ENCODE measurements around the gene LRP4.
A peak's percentile ranks its signal among the peaks of the same experiment; 100 is the strongest.
"Not testable (repeated sequence)": the region's sequence is repeated elsewhere in the genome, so short reads cannot be mapped to it uniquely, and the experiment has no call there.

The LRP4 gene

GRCh38 chr11:46927928-46928327, 9.6 kb upstream of the LRP4 start:
- DNase-seq (ENCODE audit: low read depth, low spot score), result not testable (repeated sequence)

- peak; percentile 89 for DNase-seq (ENCODE audit: low read depth, low spot score)
Observed at GRCh38 chr11:46920755-46921154, 2.4 kb upstream of the LRP4 start.

- no peak for DNase-seq (ENCODE audit: low read depth, low spot score)
Observed at GRCh38 chr11:46918788-46919513, 601 bp upstream of the LRP4 start.

- no peak for DNase-seq (ENCODE audit: low read depth, low spot score)
Observed at GRCh38 chr11:46917762-46918082, 628 bp downstream of the LRP4 start.

GRCh38 chr11:46917109-46917761, 1.1 kb downstream of the LRP4 start:
- DNase-seq (ENCODE audit: low read depth, low spot score), result no peak

GRCh38 chr11:46916286-46917108, 1.9 kb downstream of the LRP4 start:
- peak; percentile 85 for DNase-seq (ENCODE audit: low read depth, low spot score)

- no peak for DNase-seq (ENCODE audit: low read depth, low spot score)
Observed at GRCh38 chr11:46914910-46915309, 3.4 kb downstream of the LRP4 start.

GRCh38 chr11:46914363-46914762, 4.0 kb downstream of the LRP4 start:
- DNase-seq (ENCODE audit: low read depth, low spot score), result peak; percentile 52

- no peak for DNase-seq (ENCODE audit: low read depth, low spot score)
Observed at GRCh38 chr11:46913484-46913883, 4.9 kb downstream of the LRP4 start.

DNA sequence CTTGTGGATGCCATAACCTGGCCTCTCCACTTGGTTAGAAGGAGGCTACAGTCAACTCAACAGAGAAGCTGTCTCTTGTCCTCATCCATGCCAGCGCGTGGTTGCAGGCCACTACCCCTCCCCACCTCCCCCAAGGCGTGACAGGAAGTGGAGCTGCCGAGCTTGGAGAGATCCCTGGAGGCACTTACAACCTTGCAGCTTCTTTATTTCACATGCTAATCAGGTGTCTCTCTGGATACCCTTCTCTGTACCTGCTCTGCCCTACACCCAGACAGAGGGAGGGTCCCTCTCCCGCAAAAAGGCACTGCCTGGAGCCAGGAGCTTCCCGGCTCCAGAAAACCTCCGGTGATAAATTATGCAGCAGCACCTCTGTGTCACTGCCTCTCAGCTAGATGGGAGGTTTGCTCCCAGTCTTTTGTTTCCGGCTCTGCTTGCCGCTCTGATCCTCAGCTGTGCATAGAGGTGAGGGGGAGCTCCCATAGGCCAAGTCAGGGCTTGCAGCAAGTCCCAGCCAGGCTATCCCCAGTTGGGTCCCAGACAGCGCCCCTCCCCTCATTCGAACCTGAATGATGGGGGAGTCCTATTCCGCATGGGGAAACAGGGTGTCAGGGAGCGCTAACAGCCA, 5.7 kb downstream of the LRP4 start:
- DNase-seq (ENCODE audit: low read depth, low spot score), result peak; percentile 47

GRCh38 chr11:46907606-46908005, 10.7 kb downstream of the LRP4 start:
- no peak for DNase-seq (ENCODE audit: low read depth, low spot score)

DNA sequence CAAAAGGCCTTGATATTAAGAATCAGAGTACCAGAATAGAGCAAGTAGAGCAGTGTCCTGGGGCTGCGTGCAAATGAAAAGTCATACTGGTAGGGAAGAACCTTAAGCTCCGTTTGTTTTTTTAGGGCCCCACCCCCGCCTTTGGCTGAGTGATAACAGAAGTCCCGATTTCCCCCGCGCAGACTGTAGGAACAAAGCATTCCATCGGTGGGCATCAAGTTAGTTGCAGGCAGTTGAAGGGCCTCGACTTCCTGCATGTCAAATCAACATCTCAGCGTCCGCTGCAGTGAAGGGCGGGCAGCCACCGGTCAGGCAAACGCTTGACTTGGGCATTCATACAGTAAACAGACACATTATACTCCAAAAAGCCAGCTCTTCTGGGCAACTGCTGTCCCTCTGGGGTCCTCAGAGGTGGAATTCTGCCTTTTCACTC, 11.7 kb downstream of the LRP4 start:
- DNase-seq (ENCODE audit: low read depth, low spot score), result peak; percentile 50

GRCh38 chr11:46905806-46906205, 12.5 kb downstream of the LRP4 start:
- DNase-seq (ENCODE audit: low read depth, low spot score), result no peak

- no peak for DNase-seq (ENCODE audit: low read depth, low spot score)
Observed at GRCh38 chr11:46903846-46904245, 14.5 kb downstream of the LRP4 start.

GRCh38 chr11:46902694-46903093, 15.7 kb downstream of the LRP4 start:
- no peak for DNase-seq (ENCODE audit: low read depth, low spot score)

DNA sequence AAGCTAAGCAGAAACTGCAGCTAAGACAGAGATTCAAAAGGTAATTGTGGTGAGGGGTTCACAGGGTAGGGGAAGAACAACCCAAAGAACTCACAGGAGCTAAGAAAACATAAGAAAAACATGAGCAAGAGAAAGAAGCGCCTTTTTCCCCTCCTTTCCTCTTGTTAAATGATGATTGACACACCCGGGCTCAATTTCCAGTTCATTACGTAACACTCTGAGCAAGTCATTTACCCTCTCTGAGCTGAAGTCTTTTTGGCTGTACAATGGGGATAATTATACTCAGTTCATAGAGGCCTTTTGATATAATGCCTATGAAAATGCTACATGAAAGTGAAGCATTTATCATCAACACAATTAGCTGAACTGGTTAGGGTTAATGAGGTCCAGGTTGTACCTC, 17.2 kb downstream of the LRP4 start:
- no peak for DNase-seq (ENCODE audit: low read depth, low spot score)

- DNase-seq (ENCODE audit: low read depth, low spot score), result no peak
Observed at GRCh38 chr11:46900091-46900746, 18.1 kb downstream of the LRP4 start.

- DNase-seq (ENCODE audit: low read depth, low spot score), result no peak
Observed at GRCh38 chr11:46899501-46900025, 18.8 kb downstream of the LRP4 start.

DNA sequence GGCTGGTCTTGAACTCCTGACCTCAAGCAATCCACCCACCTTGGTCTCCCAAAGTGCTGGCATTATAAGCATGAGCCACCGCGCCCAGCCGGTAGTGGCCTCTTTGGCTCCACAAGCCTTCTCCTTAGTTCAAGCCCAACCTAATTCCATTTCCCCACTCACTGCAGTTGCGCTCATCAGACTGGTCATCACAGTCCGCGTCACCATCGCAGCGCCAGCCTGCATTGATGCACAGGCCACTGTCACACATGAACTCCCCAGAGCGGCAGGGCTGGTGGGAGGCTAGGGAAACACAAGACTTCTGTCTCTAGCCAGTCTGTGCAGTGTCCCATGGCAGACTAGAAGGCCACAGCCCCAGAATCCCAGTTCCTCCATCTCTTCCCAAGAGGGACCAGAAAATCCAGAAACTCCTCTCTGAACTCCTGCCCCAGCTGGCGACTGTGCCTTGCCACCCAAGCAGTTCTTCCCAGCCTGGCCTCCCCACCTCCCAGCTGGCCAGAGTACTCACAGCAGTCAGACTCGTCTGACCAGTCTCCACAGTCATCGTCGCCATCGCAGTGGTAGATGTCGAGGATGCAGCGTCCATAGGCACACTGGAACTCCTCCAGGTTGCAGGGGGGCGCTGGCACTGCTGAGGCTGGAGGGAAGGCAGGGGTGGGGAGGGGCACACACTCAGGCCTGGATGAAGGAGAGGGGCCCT, 19.8 kb downstream of the LRP4 start:
- DNase-seq (ENCODE audit: low read depth, low spot score), result no peak

DNA sequence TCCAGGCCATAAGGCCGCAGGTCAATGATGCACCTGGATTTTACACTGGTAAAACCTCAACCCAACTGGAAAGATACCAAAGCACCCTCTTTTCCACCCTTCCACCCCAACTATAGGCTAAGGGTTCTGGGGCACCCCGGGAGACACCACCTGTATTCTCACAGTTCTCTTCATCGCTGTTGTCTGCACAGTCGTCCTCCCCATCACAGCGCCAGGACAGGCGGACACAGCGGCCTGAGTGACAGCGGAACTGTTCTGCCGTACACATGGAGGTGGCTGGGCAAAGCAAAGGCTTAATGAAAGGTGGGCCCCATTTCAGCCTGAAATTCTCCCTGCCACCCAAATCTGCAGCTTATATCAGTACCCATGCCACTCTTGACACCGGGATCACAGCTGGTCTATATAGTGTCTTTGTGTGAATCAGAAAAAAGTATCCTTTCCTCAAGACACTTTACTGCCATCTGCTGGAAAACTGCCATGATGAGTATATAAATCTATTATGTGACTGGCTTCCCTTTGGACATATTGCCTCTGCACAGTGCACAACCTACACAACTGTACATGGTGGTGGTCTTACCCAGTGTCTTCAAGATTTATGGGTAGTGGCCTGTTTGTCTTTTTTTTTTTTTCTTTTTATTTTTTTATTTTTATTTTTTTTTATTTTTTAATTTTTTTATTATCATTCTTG, 21.5 kb downstream of the LRP4 start:
- DNase-seq (ENCODE audit: low read depth, low spot score), result no peak
